Adrenal gland (tissue), 5 donors: Measurements from ENCODE around the gene CLIP2.
A peak's percentile ranks its signal among the peaks of the same experiment; 100 is the strongest.

ENCODE experiments used
- CTCF ChIP-seq, 6 experiments: fragments of 450-650 bp in 4 of 6; fragments of 200-600 bp in 2 of 6; sonication (generic) in 1 of 6; IDR thresholded peaks; 1 replicate in 5 of 6; 2 replicates in 1 of 6; pipeline versions ENCODE4 v1.5.1 to v1.8.0; 2016 to 2021; ENCODE audit warnings: antibody characterized with exemption in 6 of 6, mild to moderate bottlenecking in 2 of 6, moderate library complexity in 1 of 6
- POLR2A ChIP-seq, 2 donors: fragments of 450-650 bp; IDR thresholded peaks; one replicate each; pipeline ENCODE4 v1.6.1; 2017; ENCODE audit warnings: antibody characterized with exemption in 2 of 2, mild to moderate bottlenecking in 2 of 2, moderate library complexity in 1 of 2
- donor health status: DM: no; HTN: no; CAD: no.

- TF ChIP-seq CTCF (IDR thresholded peaks at IDR 0.05) (peak in 5 of 6 experiments; percentile 20 to 48 (median 37)), POLR2A (IDR thresholded peaks at IDR 0.05) (no peak)
These were observed 13.8 kb upstream of the CLIP2 start for GRCh38 chr7:74275401-74275881.
